D721Med (cell line): ENCODE results near the gene LAMA3.

Experiments used
- DNase-seq: peaks from one replicate; pipeline ENCODE4 v3.0.0; 2011; ENCODE audit warnings: low spot score; ENCODE audit not compliant: insufficient read length
- FAIRE-seq: peaks from 2 replicates; lab custom pipeline; 2011; peaks lifted over from hg19 to GRCh38; lab: Jason Lieb, UNC
- CTCF ChIP-seq: IDR thresholded peaks from 2 replicates; pipeline ENCODE4 v1.5.1; 2012; ENCODE audit warnings: mild to moderate bottlenecking, control low read depth; ENCODE audit not compliant: insufficient read depth; ENCODE audit errors: missing control alignments

LAMA3 gene

GRCh38 chr18:23814991-23815614 is 125.8 kb downstream of the LAMA3 start:
- FAIRE-seq (no peak), DNase-seq (no peak)
- TF ChIP-seq CTCF = no peak

GRCh38 chr18:23816021-23816420 is 126.8 kb downstream of the LAMA3 start:
- FAIRE-seq (no peak), DNase-seq (no peak)
- TF ChIP-seq CTCF = no peak

GRCh38 chr18:23816740-23817139 is 127.5 kb downstream of the LAMA3 start:
- no peak for DNase-seq
- FAIRE-seq = no peak
- no peak for TF ChIP-seq CTCF

GRCh38 chr18:23819001-23819400 is 129.7 kb downstream of the LAMA3 start:
- no peak for DNase-seq
- no peak for TF ChIP-seq CTCF
- no peak for FAIRE-seq

GRCh38 chr18:23822590-23823385 is 133.5 kb downstream of the LAMA3 start:
- TF ChIP-seq CTCF = no peak
- FAIRE-seq = no peak
- no peak for DNase-seq

GRCh38 chr18:23824240-23824639 is 135.0 kb downstream of the LAMA3 start:
- no peak for FAIRE-seq
- DNase-seq = no peak
- TF ChIP-seq CTCF = peak; percentile 27

- TF ChIP-seq CTCF = no peak
- DNase-seq (no peak), FAIRE-seq (no peak)
Observed at GRCh38 chr18:23824669-23825068, 135.4 kb downstream of the LAMA3 start.
